Mucosa of gallbladder (tissue), 1 donor: Measurements from ENCODE around the gene ID2. TPM values are rescaled to one million over a fixed set of nuclear protein-coding genes. Genes with fewer than 3 reads are reported as not detected.

Experiments used
- DNase-seq: peaks from one replicate; pipeline ENCODE4 v3.0.0-alpha.2; 2020; ENCODE audit warnings: low spot score
- total RNA-seq: library from RNA; stranded (reverse); gene quantifications from one replicate; pipeline ENCODE4 v1.2.1, GENCODE V29; 2021
- donor health status: DM: no; HTN: no; CAD: no.

The ID2 gene
- total RNA-seq, 1 donor from 2014 or later: 208 TPM

DNA sequence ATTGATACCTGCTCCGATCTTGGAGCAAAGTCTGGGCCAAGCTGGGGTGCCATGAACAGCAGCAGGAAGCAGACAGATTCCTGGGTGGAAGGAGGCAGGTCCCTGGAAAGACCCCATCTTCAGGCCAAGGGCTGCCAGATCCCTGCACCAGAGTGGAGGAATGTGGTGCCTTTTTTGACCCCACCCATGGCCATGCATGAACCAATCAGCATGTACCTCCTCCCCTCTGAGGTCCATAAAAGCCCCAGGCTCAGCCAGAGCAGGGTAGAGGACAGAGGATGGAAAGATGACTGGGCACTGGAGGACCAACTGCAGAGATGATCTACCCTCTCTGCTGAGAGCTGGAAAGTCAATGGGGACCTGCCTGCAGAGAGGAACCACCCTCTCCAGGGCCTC lies 34.4 kb upstream of the ID2 start:
- DNase-seq: no peak

DNA sequence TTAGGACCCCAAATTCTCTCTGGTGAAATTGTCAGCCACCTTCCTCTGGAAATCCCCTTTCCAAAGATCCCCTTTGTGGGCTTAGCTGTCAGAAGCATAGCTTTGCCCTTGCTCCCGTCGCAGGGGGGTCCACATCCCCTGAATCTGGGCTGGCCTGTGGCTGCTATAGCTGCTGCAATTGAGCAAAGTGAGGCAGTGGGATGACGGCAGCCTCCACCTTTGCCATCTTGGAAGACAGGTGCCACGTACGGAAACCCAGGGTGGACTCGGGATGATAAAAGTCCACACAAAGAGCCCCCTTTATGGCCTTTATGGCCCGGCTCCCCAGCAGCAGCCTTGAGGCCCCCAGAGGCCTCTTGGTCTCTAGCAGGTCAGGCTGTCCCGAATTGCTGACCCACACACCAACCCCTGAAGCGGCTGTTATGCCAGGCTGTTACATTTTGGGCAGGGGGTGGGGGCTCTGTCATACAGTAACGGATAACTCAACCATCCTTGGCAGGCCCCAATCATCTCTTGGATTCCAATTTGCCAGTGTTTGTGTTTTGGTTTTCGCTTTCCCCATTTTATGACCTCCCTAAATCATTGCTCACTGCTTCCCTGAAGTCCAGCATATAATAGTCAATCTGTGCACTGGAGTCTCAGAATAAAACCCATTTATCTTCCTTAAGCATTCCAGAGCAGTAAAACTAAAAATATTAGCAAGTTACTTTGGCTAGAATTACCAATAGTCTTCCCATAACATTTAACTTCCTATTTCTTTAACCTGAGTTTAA lies 33.2 kb upstream of the ID2 start:
- DNase-seq: no peak

DNA sequence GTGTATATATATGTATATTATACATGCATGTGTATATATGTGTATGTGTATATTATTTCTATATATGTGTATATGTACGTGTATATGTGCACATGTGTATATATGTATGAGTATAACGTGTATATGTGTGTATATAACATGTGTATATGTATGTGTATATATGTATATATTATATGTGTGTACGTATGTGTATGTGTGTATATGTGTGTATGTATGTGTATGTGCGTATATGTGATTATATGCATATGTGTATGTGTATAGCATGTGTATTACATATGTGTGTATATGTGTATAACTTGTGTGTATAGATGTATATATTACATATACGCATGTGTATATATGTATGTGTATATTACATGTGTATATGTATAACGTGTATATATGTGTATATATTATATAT lies 32.1 kb upstream of the ID2 start:
- DNase-seq: no peak

DNA sequence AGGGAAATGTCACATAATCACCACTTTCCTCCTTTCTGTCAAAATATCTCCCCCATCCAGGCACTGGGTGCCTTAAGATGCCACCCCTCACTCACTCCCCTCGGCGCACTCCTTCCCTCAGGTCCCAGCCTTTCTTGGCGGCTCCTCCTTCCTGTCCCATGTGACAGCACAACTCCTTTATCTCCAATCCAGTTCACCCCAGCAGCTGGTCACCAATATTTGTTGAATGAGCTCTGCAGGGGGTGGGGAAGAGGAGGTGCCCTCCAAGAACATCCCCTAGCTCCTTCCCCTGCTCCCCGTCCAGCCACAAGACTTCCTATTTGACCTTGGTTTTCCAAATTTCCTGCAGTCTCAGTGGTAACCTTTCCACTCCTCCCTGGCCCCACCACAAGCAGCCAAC lies 31.6 kb upstream of the ID2 start:
- no peak for DNase-seq

DNA sequence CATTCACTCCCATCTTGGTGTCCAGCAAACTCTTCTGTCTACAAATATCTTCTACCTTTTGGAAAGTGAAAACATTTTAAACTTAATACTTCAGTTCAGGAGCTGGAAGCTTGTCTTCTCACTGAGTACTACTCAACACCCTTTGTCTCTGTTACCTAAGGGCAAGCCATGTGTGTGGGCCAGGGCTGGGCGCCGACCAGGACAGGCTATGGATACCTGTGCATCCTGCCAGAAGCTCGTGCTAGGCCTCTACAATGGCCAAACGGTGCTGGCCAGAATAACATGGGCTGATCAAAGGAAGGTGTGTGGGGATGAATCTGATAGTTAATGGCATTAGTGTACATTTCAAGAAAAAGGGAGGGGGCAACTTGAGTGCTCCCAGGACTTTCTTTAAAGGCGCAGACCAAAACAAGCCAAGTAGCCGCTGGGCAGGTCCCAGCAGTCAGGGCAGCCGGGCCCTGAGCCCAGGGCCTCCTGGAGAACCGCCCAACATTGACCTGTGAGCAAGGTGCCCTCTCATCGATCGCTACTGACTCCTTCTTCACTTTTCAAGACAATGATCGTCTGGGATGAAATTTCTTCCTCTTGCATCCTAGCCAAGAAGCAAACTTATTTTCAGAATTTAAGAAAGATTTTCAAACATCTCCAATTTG lies 29.0 kb upstream of the ID2 start:
- peak; percentile 78 for DNase-seq

DNA sequence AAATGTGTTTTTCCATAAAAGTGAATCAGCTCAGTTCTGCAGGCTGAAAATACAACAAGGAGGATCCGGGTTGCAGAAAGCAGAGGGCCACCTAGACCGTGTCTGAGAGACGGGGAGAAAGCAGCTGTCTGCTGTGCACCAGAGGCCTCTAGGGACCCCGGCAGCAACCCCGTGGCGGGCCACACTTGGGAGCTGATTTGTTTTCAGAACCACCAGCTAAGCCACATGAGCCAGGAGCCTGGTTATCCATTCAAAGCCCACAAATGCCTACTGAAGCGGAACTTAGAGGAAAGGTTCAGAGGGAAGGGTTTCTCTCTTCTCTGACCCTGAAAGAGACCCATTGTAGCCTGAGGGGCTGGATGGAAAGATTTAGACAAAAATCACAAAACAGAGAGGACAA lies 28.4 kb upstream of the ID2 start:
- no peak for DNase-seq

DNA sequence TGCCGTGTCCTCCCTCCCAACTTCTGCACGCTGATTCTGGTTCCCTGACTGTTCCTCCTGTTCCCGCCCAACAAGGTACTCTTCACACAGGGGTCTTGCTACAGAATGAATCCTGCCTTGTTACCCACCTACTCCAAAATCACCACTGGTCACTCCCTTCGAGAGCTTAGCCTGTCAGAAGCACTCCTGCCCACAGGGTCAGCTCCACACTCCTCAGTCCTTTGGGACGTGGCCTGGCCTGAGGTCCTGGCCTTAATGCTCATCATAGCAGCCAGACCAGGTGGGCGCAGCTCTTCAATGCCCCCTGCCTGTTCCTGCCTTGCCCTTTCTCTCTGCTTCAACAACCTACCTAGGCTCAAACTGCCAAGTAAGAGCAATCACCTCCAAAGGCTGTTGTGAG lies 27.8 kb upstream of the ID2 start:
- DNase-seq: no peak

DNA sequence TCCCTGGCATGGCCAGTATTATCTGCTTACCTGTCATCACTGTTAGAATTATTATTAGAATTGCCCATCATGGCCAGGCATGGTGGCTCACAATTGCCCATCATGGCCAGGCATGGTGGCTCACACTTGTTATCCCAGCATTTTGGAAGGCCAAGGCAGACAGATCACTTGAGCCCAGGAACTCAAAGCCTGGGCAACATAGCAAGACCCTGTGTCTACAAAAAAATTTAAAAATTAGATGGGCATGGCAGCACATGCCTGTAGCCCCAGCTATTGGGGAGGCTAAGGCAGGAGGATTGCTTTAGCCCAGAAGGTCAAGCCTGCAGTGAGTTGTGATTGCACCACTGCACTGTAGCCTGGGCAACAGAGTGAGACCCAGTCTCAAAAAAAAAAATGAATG lies 27.4 kb upstream of the ID2 start:
- DNase-seq: no peak

DNA sequence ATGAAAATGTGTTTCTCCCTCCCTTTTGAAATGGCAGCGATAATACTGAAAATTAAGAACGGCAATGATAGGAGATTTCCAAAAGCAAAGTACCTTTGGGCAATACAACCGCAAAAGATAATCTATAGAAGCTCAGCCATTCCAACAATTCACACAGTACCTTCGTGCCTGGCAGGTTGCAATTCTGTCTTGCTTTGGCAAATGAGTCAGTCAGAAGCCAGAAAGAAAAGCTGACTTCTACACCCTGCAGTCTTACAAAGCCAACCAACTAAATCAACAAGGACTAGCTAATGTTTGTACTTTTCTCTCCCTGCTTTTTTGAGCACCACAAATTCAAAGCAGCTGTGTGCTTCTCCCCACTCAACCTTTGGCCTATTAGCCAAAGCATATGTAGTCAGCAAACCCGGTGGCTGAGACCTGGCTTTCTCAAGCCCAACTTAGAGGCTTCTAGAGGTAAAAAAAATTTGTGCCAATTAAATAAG lies 25.7 kb upstream of the ID2 start:
- no peak for DNase-seq

DNA sequence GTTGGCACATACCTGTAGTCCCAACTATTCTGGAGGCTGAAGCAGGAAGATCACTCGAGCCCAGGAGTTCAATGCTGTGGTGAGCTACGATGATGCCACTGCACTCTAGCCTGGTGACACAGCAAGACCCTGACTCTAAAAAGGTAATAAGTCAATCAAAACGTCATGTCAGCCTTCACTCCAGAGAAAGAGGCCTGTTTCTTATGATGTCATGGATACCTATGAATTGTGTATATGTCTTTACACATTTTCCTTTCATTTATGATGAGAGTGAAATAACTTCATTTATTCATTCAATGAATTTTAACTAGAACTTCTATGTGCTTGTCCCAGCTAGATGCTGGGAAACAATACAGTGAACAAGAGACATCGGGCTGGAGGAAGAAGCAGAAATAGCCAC lies 25.0 kb upstream of the ID2 start:
- DNase-seq: no peak

DNA sequence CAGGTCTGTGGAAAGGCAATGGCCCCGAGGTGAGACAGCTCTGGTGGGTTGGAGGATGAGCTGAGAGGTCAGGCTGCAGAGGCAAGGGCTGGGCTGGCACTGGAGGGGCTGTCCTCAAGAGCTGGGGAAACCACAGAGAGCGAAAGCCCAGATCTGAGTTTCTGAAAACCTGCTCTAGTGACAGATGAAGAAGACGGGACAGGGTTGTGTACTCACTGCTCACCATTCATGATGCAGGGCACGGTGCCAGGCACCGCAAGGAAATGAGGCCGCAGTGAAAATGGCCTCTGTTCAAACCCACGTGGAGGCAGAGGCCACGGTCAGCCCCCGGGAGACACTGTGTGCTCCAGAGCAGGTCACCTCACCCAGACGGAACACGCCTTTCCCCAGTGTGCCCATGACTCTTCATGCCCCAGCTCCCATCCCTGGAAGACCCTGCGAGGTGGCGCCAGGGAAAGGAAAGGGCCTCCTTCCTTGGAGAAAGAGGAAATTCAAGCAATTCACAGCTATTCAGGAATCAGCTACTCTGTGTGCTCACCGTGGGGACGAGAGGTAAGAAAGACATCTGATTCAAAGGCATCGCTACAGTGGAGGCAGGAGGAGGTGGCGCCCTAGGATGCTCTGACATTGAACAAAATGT lies 24.3 kb upstream of the ID2 start:
- no peak for DNase-seq

DNA sequence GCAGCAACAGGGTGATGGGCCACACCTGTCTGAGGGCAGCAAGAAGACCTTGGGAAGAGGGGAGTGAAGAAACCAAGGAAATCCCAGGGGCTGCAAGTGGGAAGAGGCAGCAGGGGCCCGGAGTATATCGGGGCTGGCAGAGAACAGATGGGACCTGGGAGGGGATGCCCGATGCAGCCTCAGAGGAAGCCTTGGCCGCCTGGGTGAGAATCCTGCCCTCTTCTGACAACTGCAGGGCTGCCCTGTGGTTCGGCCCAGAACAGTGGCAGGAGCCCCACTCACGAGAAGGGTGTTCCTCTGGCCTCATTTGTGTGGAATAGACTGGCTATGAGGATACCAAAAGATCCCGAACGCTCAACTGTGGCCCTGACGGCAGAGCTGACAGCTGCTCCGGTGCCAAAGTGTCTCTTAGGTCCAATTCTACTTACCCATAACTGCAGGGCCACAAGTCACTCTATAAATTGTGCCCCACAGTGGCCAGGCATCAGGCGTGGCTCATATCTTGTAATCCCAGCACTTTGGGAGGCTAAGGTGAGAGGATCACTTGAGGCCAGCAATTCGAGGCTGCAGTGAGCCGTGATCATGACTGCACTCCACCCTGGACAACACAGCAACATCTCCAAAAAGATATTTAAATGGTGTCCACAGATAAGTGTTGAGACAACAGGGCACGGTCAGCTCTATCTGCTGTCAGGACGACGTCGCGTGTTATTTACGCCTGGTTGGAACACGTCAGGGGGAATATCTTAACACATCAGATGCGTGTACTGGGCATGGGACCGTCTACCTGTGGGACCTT lies 23.6 kb upstream of the ID2 start:
- no peak for DNase-seq

DNA sequence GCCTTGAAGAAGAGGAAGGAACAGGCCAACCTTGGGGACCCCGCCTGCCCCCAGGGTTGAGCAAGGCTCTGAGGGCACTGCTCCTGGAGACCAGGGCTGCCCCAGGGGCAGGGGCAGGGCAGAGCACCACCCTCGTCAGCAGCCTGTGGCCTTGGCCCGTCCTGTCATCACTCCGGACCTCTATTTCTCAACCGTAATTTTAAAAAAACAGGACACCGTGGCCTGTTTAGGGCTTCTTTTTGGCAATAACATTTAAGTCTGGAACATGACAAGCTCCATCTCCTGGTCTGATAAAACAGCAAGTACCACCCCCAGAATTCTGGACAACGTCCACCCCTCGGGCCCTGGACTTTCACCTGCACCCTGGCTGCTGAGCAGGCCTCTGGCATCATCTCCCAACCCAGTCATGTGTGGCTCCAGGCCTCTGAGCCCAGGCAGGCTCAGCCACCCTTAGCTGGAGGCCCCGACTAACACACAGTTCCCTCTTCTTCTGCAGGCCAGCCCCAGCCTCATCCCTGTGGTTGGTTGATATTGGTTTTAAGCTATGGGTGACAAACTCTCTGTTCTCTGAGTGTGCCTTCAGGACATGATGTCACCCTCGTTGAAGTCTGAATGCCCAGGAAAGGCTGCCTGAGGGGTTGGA lies 22.6 kb upstream of the ID2 start:
- no peak for DNase-seq

DNA sequence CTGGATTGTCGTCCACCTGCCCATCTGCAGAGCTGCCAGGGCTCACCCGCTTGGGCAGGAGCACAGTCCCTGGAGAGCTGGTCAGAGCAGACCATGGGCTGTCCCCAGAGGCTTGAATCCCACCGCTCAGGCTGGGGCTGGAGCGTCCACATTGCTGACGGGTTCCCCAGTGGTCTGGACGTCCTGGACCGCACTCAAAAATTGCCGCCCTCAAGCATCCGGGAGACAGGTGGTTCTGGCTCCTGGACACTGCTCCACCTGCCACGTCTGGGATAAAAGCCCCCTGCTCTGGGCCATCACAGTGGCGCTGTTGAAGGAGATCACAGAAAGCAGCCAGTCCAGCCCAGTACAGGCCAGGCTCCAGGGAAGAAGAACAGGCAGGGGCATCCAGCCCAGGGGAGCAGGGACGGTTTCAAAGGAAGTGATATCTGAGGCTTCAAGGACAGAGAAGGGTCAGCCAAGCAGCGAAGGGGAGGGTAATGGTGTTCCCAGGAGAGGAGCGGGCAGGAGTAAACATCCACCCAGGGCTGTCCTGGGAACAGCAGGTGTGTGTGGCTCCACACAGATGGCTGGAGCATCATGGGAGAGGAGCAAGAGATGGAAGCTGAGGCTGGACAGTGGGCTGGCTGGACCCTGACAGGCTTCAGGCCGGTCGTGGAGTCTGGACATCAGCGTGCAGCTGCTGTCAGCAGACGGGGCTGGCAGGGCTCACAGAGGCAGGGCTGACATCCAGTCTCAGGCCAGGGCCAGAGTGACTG lies 21.9 kb upstream of the ID2 start:
- no peak for DNase-seq

DNA sequence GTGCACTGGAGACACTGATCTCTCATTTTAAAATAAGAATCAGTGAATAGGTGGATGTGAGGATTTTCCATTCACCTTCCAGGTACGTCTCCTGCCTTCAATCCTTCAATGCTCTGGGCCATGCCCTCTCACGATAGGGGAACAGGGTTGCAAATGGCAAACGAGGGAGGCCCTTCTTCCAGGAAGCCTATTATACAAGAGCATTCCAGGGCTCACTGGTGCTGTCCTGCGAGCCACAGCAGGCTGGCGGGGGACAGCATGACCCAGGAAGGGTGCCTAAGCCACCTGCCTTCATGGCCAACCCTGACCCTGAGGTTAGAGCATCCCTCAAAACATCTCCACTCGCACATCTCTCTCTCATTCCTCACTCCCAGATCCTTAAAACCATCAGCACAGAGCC lies 20.6 kb upstream of the ID2 start:
- DNase-seq: no peak

DNA sequence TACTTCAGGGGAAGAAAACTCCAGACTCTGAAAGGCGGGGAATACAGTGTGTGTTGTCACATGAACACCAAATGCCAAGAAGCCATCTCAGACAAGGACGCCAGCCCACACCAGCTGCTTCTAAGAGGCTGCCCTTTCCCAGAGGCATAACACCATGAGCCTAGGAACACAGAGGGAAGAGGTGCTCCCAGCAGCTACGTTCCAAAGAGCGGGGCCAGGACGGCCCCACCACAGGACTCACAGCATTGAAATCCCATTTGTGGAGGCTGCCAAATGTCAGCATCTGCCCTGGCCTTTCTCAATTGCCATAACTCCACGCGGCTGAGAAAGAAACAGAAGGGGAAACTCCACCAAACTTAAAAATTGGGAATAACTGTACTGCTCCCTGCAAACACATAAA lies 20.1 kb upstream of the ID2 start:
- no peak for DNase-seq

DNA sequence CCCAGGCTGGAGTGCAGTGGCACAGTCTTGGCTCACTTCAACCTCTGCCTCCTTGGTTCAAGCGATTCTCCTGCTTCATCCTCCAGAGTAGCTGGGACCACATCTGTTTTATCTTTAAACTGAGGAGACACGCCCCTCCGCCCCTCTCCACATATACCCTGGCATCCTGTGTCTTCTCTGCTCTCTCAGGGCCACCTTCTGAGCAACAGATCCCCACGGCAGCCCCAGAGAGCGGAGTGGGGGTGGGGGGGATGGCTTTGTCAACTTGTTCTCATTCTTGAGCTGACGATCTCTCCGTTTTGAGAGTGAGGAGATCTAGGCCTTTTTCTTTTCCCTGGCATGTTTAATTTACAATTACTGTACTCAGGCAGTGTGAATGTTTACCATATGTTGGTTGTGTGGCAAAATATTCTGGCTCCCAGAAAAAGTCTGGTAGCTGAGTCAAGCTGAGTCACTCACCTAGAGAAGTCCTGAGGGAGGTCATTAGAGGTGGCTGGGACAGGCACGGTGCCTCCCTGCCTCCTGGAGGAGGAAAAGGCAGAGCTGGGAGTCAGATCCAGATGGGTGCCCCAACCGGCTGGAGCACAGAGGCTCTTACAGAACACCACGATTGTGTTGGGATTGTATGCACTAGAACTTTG lies 19.5 kb upstream of the ID2 start:
- DNase-seq: no peak

DNA sequence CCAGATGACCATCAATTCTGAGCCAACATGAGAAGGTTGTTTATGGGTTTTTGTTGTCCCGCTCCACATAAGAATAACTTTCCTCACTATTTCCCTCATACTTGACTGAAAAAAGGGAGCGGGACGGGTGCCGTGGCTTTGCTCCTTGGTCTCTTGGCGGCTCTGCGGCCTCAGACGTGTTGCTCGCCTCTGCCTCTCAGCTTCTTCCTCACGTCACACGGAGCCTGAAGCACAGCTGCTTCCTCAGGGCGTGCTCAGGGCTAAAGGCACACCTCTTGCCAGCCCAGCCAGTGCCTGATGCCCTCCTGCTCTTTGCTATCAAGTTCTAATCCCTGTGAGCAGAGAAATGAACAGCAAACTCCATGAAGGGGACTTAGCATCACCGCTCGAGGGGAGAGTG lies 17.9 kb upstream of the ID2 start:
- DNase-seq: no peak

DNA sequence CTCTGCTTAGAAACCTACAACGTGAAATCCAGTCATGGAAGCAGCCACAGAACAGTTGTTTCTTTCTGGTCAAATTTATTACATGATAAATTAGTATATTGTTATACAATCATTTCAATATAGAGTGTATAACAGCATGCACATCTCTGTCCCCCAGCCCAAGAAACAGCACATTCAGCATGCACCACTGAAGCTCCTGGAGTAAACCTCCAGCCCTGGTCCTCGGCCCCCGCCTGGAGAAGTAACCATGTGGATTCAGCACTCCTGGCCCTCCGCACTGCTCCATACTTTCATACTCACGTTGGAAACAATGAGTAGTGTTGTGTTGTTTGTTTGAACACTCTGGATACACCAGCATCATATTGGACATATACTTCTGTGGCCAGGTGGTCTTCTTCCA lies 15.3 kb upstream of the ID2 start:
- DNase-seq: no peak

DNA sequence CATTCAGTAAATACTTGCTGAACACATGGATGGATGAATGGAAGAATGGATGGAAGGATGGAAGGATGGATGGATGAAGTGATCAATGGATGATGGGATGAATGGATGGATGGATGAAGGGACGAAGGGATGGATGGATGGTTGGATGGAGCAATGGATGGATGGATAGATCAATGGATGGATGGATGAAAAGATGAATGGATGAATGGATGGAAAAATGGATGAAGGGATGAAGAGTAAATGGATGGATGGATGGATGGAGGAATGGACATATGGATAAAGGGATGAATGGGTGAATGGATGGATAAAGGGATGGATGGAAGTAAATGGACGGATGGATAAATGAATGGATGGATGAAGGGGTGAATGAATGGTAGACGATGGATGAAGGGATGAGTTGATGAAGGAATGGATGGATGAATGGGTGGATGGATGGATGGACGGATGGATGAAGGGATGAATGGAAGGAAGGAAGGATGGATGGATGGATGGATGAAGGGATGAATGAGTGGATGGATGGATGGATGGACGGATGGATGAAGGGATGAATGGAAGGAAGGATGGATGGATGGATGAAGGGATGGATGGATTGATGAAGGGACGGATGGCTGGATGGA lies 13.9 kb upstream of the ID2 start:
- no peak for DNase-seq
